IMR-90 (cell line): ENCODE results near the gene MGST2. TPM values are rescaled to one million over a fixed set of nuclear protein-coding genes. Genes with fewer than 3 reads are reported as not detected.

Experiments used
- ATAC-seq: fragments of 200-7000 bp; cut with Tn5 transposase; 2 replicates; pipeline ENCODE4 v1.9.1; 2020; ENCODE audit warnings: low read depth, mild to moderate bottlenecking, moderate library complexity
- BruUV-seq: library from RNA; stranded (reverse); fragments of 400-500 nt; replicated peaks from 2 replicates; lab custom pipeline; 2021; lab: Mats Ljungman, UMichigan
- CTCF ChIA-PET: fragments of 300-600 bp; formaldehyde crosslinking; extraction: SDS; loops from one replicate; lab custom pipeline; 2021; ENCODE audit warnings: antibody characterized with exemption; lab: Yijun Ruan, JAX
- POLR2A ChIA-PET: fragments of 300-600 bp; sonication (Branson Sonifier 250); formaldehyde crosslinking; loops from one replicate; lab custom pipeline; 2022; ENCODE audit warnings: antibody characterized with exemption; ENCODE audit not compliant: unreplicated experiment; lab: Charles Lee
- DNase-seq: peaks from one replicate; pipeline ENCODE4 v3.0.0; 2013
- H2AFZ ChIP-seq: replicated peaks from 2 replicates; pipeline ENCODE3; 2013; ENCODE audit warnings: low read length, mild to moderate bottlenecking; ENCODE audit not compliant: poor library complexity
- H2AK5ac ChIP-seq: 2 replicates; pipeline ENCODE4 v1.6.1; 2013; ENCODE audit warnings: low read depth, low read length, inconsistent platforms
- H2AK9ac ChIP-seq: replicated peaks from 2 replicates; pipeline ENCODE3; 2013; ENCODE audit warnings: mild to moderate bottlenecking, low read depth, low read length, moderate library complexity; ENCODE audit not compliant: poor library complexity
- H2BK120ac ChIP-seq: 2 replicates; pipeline ENCODE4 v1.6.1; 2013; ENCODE audit warnings: low read depth, low read length, inconsistent platforms
- H2BK15ac ChIP-seq: 3 replicates; pipeline ENCODE4 v1.6.1; 2013; ENCODE audit warnings: low read depth, low read length, inconsistent platforms
- H2BK20ac ChIP-seq: 2 replicates; pipeline ENCODE4 v1.6.1; 2013; ENCODE audit warnings: low read depth, mild to moderate bottlenecking, inconsistent platforms, low read length, moderate library complexity
- H2BK5ac ChIP-seq: 2 replicates; pipeline ENCODE4 v1.6.1; 2013; ENCODE audit warnings: mild to moderate bottlenecking, low read depth, low read length, inconsistent platforms; ENCODE audit not compliant: poor library complexity, severe bottlenecking
- H3K14ac ChIP-seq: replicated peaks from 2 replicates; pipeline ENCODE4 v1.6.1; 2013; ENCODE audit warnings: low read depth, low read length, inconsistent platforms
- H3K18ac ChIP-seq: 2 replicates; pipeline ENCODE4 v1.6.1; 2013; ENCODE audit warnings: low read depth, low read length, control low read depth
- H3K23ac ChIP-seq: 2 replicates; pipeline ENCODE4 v1.6.1; 2013; ENCODE audit warnings: low read depth, low read length, inconsistent platforms
- H3K27ac ChIP-seq: 2 replicates; pipeline ENCODE4 v1.5.1; 2013; ENCODE audit warnings: mild to moderate bottlenecking, control low read depth, low read length; ENCODE audit not compliant: insufficient read depth
- H3K27me3 ChIP-seq: 2 replicates; pipeline ENCODE4 v1.6.1; 2013; ENCODE audit warnings: low read length; ENCODE audit not compliant: control insufficient read depth, insufficient read depth
- H3K36me3 ChIP-seq: 2 replicates; pipeline ENCODE4 v1.6.1; 2013; ENCODE audit warnings: low read length, mixed read lengths; ENCODE audit not compliant: control insufficient read depth, insufficient read depth
- H3K4ac ChIP-seq: 2 replicates; pipeline ENCODE4 v1.6.1; 2013; ENCODE audit warnings: low read depth, low read length, inconsistent platforms
- H3K4me1 ChIP-seq: 2 replicates; pipeline ENCODE4 v1.6.1; 2013; ENCODE audit warnings: low read length, mixed read lengths; ENCODE audit not compliant: control insufficient read depth, insufficient read depth
- H3K4me2 ChIP-seq: 2 replicates; pipeline ENCODE4 v1.6.1; 2013; ENCODE audit warnings: low read depth, mild to moderate bottlenecking, control low read depth, low read length, moderate library complexity
- H3K4me3 ChIP-seq: 2 replicates; pipeline ENCODE4 v1.5.1; 2013; ENCODE audit warnings: low read depth, mild to moderate bottlenecking, control low read depth, low read length, moderate library complexity; ENCODE audit not compliant: insufficient read depth
- H3K56ac ChIP-seq: 2 replicates; pipeline ENCODE4 v1.6.1; 2013; ENCODE audit warnings: low read length, inconsistent platforms; ENCODE audit not compliant: insufficient read depth; ENCODE audit errors: extremely low read depth
- H3K79me1 ChIP-seq, 2 experiments: 2 replicates each; pipeline ENCODE4 v1.6.1; 2013; ENCODE audit warnings: low read length in 2 of 2, inconsistent platforms in 1 of 2, low read depth in 1 of 2
- H3K9ac ChIP-seq: 2 replicates; pipeline ENCODE4 v1.6.1; 2013; ENCODE audit warnings: low read depth, low read length, control low read depth
- H3K9me1 ChIP-seq: 2 replicates; pipeline ENCODE4 v1.6.1; 2013; ENCODE audit warnings: low read length, inconsistent platforms; ENCODE audit not compliant: insufficient read depth
- H3K9me3 ChIP-seq: 2 replicates; pipeline ENCODE4 v1.6.1; 2013; ENCODE audit warnings: low read length; ENCODE audit not compliant: control insufficient read depth, insufficient read depth
- H4K20me1 ChIP-seq: 2 replicates; pipeline ENCODE4 v1.6.1; 2013; ENCODE audit warnings: low read length, inconsistent platforms; ENCODE audit not compliant: insufficient read depth
- H4K5ac ChIP-seq: 2 replicates; pipeline ENCODE4 v1.6.1; 2013; ENCODE audit warnings: mild to moderate bottlenecking, low read depth, low read length, control low read depth
- H4K8ac ChIP-seq, 2 experiments: 2 replicates each; pipeline ENCODE4 v1.6.1; 2013; ENCODE audit warnings: low read depth in 2 of 2, low read length in 2 of 2, control low read depth in 1 of 2, inconsistent platforms in 1 of 2
- H4K91ac ChIP-seq: 2 replicates; pipeline ENCODE4 v1.6.1; 2013; ENCODE audit warnings: low read depth, low read length, inconsistent platforms; ENCODE audit not compliant: insufficient read depth
- BHLHE40 ChIP-seq: fragments of 150-350 bp; IDR thresholded peaks from 2 replicates; pipeline ENCODE4 v1.6.1; 2016; ENCODE audit warnings: mild to moderate bottlenecking, low read depth, low read length
- CEBPB ChIP-seq: IDR thresholded peaks from 2 replicates; pipeline ENCODE4 v1.6.1; 2012; ENCODE audit warnings: low read depth, low read length, improper control_type of control experiment
- CHD1 ChIP-seq: IDR thresholded peaks from 2 replicates; pipeline ENCODE4 v1.6.1; 2012; ENCODE audit warnings: low read depth, low read length, improper control_type of control experiment
- CTCF ChIP-seq: conservative IDR thresholded peaks from 2 replicates; pipeline ENCODE4 v1.5.1; 2012; ENCODE audit warnings: mild to moderate bottlenecking, low read depth, low read length, improper control_type of control experiment
- ELK1 ChIP-seq: fragments of 150-350 bp; IDR thresholded peaks from 2 replicates; pipeline ENCODE4 v1.6.1; 2016; ENCODE audit warnings: low read depth, mild to moderate bottlenecking, low read length, moderate library complexity, borderline replicate concordance
- FOS ChIP-seq: fragments of 150-350 bp; IDR thresholded peaks from 2 replicates; pipeline ENCODE4 v1.6.1; 2016; ENCODE audit warnings: low read depth, low read length
- MAFK ChIP-seq: IDR thresholded peaks from 2 replicates; pipeline ENCODE4 v1.6.1; 2012; ENCODE audit warnings: low read depth, low read length, improper control_type of control experiment
- MAZ ChIP-seq: IDR thresholded peaks from 2 replicates; pipeline ENCODE4 v1.6.1; 2012; ENCODE audit warnings: low read depth, mild to moderate bottlenecking, low read length, improper control_type of control experiment, moderate library complexity, borderline replicate concordance
- MXI1 ChIP-seq: IDR thresholded peaks from 2 replicates; pipeline ENCODE4 v1.6.1; 2012; ENCODE audit warnings: low read depth, mild to moderate bottlenecking, low read length, moderate library complexity, borderline replicate concordance
- POLR2A ChIP-seq: IDR thresholded peaks from 2 replicates; pipeline ENCODE4 v1.6.1; 2012; ENCODE audit warnings: mild to moderate bottlenecking, low read depth, low read length
- RCOR1 ChIP-seq: IDR thresholded peaks from 2 replicates; pipeline ENCODE4 v1.6.1; 2012; ENCODE audit warnings: mild to moderate bottlenecking, low read length, improper control_type of control experiment; ENCODE audit not compliant: insufficient replicate concordance
- RFX5 ChIP-seq: IDR thresholded peaks from 2 replicates; pipeline ENCODE4 v1.8.0; 2012; ENCODE audit warnings: low read depth, mild to moderate bottlenecking, low read length, moderate library complexity
- SMC3 ChIP-seq: fragments of 150-350 bp; IDR thresholded peaks from 2 replicates; pipeline ENCODE4 v1.6.1; 2016; ENCODE audit warnings: low read depth, mild to moderate bottlenecking, antibody characterized with exemption, low read length, moderate library complexity
- USF2 ChIP-seq: fragments of 150-350 bp; IDR thresholded peaks from 2 replicates; pipeline ENCODE4 v1.6.1; 2017; ENCODE audit warnings: mild to moderate bottlenecking, antibody characterized with exemption, low read length, low read depth
- WGBS, 2 experiments: methylation state at CpG; one replicate each; pipeline versions ENCODE4 v1.1.5 to v1.1.7; 2013; ENCODE audit warnings: missing lambda C conversion rate in 2 of 2; ENCODE audit not compliant: insufficient read length in 1 of 2; ENCODE audit errors: extremely low coverage in 2 of 2; 5-methylcytosine and 5-hydroxymethylcytosine counted together
- dilution Hi-C: fragments of 300-500 bp; cut with HindIII; formaldehyde crosslinking; loops from one replicate; pipeline ENCODE4 v1.14.3; 2018; ENCODE audit warnings: low sequenced_read_pairs; ENCODE audit not compliant: unreplicated experiment
- in situ Hi-C: fragments of 300-500 bp; cut with MboI; formaldehyde crosslinking; loops from 3 replicates; pipeline ENCODE4 v1.14.3; 2019; ENCODE audit warnings: low sequenced_read_pairs, inconsistent platforms, mixed read lengths
- intact Hi-C: fragments of 100-400 bp; cut with micrococcal nuclease; formaldehyde crosslinking; loops from 2 replicates; pipeline ENCODE4 v1.10.0; 2022
- polyA plus RNA-seq, 3 experiments: library from polyadenylated mRNA; depleted of rRNA; stranded (reverse); fragments of >200 nt; gene quantifications; 2 replicates each; pipeline ENCODE4 v1.2.3, GENCODE V29; 2012; ENCODE audit warnings: low replicate concordance in 1 of 3
- total RNA-seq: library from RNA; depleted of rRNA; stranded (reverse); fragments of >200 nt; gene quantifications from 2 replicates; pipeline ENCODE4 v1.2.3, GENCODE V29; 2012

Gene MGST2
- total and polyA plus RNA-seq, 2 of the 4 experiments (the other 2 are of a cell fraction): 4.8 to 10.5 TPM

- H4K91ac ChIP-seq: peak overlapping the region; percentile 28; the same call in 1 of the 2 replicates
- 0 out of 4 replicates have a peak, but pooled peaks cover 0 to 4% of the 10 kb centered on the region in 2 experiments for H3K79me1 ChIP-seq
- H3K4ac ChIP-seq: peak overlapping the region; percentile 78; the same call in 1 of the 2 replicates
- peak overlapping the region; percentile 53; the same call in 1 of the 2 replicates for H3K23ac ChIP-seq
- H2BK15ac ChIP-seq: 0 out of 3 replicates have a peak overlapping the region, but pooled peaks have one; percentile 7
- H3K18ac ChIP-seq: 0 out of 2 replicates have a peak overlapping the region, but pooled peaks have one; percentile 0
- H3K27me3 ChIP-seq: no peaks in the 10 kb centered on the region
- peak overlapping the region; percentile 60 for H2AFZ ChIP-seq
- H2BK120ac ChIP-seq: peak overlapping the region; percentile 58
- H3K27ac ChIP-seq: no peak overlapping the region; the same call in 1 of the 2 replicates
- H4K8ac ChIP-seq: peak overlapping the region; percentile 73 to 87; a peak in 3 of 4 replicates
- dilution Hi-C loops: no loop called here
- H3K4me2 ChIP-seq: peak overlapping the region; percentile 34; the same call in 1 of the 2 replicates
- DNase-seq (peak; percentile 76), ATAC-seq (peak; percentile 81)
- no peak overlapping the region for H3K4me3 ChIP-seq
- peak overlapping the region; percentile 8; the same call in 1 of the 2 replicates for H3K9ac ChIP-seq
- intact Hi-C loops: no loop called here
- H2BK5ac ChIP-seq: peak overlapping the region; percentile 76
- no TSS peak for BruUV-seq
- 59% methylated on average over 6 of the region's 11 CpGs; no CpG with 5 or more reads in 1 of the 2 experiments for WGBS, 2 experiments
- no peaks in the 10 kb centered on the region for H3K36me3 ChIP-seq
- no peaks in the 10 kb centered on the region for H3K9me3 ChIP-seq
- ChIA-PET POLR2A (no interaction called here), CTCF (interaction anchor here (0.9 to 1.5 kb wide), 2 partner anchors 10 to 38 kb away, joined by 3 to 6 read pairs; no protein-coding TSS in a partner anchor)
- H3K56ac ChIP-seq: no peak overlapping the region
- peak overlapping the region; percentile 7 for H2AK9ac ChIP-seq
- H4K5ac ChIP-seq: peak overlapping the region; percentile 3
- H3K9me1 ChIP-seq: 0 out of 2 replicates have a peak, but pooled peaks cover 3% of the 10 kb centered on the region
- peaks cover 2% of the 10 kb centered on the region; the same call in 1 of the 2 replicates for H3K4me1 ChIP-seq
- peak overlapping the region; percentile 59; the same call in 1 of the 2 replicates for H2AK5ac ChIP-seq
- in situ Hi-C loops: no loop called here
- H3K14ac ChIP-seq: peak overlapping the region; percentile 51; the same call in 1 of the 2 replicates
- H2BK20ac ChIP-seq: 0 out of 2 replicates have a peak overlapping the region, but pooled peaks have one; percentile 30
- H4K20me1 ChIP-seq: no peaks in the 10 kb centered on the region
- TF ChIP-seq ELK1: no peak
- TF ChIP-seq RFX5: no peak
- TF ChIP-seq BHLHE40: no peak
- TF ChIP-seq MXI1: no peak
- TF ChIP-seq CTCF: no peak
- TF ChIP-seq MAFK: no peak
- no peak for TF ChIP-seq CHD1
- no peak for TF ChIP-seq FOS
- TF ChIP-seq MAZ: no peak
- TF ChIP-seq SMC3: no peak
- TF ChIP-seq POLR2A: no peak
- TF ChIP-seq RCOR1: no peak
- no peak for TF ChIP-seq CEBPB
- no peak for TF ChIP-seq USF2
Observed at GRCh38 chr4:139666735-139667281, 1.2 kb downstream of the MGST2 start.
